Measurements from ENCODE around the gene HIVEP1.

- TF ChIP-seq ZNF175 (tag by site-specific recombination; IDR thresholded peaks at IDR 0.05) (no peak), PRDM1 (tag by site-specific recombination; IDR thresholded peaks at IDR 0.05) (no peak), OSR2 (tag by site-specific recombination; IDR thresholded peaks at IDR 0.05) (no peak), GLI4 (tag by site-specific recombination; IDR thresholded peaks at IDR 0.05) (no peak), ZBTB6 (tag by site-specific recombination; IDR thresholded peaks at IDR 0.05) (no peak)
Observed at GRCh38 chr6:11975353-11975977, 36.6 kb upstream of the HIVEP1 start.

All from HEK293 (cell line).